Stimulated activated CD8-positive, alpha-beta memory T cell treated with anti-CD3 and anti-CD28 coated beads, Interleukin-12 subunit alpha, Interleukin-12 subunit beta, amount 100 ng/mL, for 1 hour (primary cell): ENCODE data around the gene ZNRF2.

Source experiments
- DNase-seq: peaks from one replicate; pipeline ENCODE4 v3.0.0-alpha.2; 2020; ENCODE audit warnings: low read depth

ZNRF2 gene

GRCh38 chr7:30284298-30285066 is at the start of gene ZNRF2:
Gene ZNRF2, plus strand, starts transcription at chr7:30284597. Its CDS starts 761 bp downstream, at chr7:30285358.
- peak; percentile 96 for DNase-seq

- no peak for DNase-seq
Measured at GRCh38 chr7:30237271-30237695, 47.1 kb upstream of the ZNRF2 start.

- no peak for DNase-seq
Measured at GRCh38 chr7:30238721-30239441, 45.5 kb upstream of the ZNRF2 start.

- DNase-seq, result no peak
Measured at GRCh38 chr7:30240106-30240800, 44.1 kb upstream of the ZNRF2 start.

GRCh38 chr7:30241767-30242166 is 42.6 kb upstream of the ZNRF2 start:
- DNase-seq, result no peak

GRCh38 chr7:30244340-30244739 is 40.1 kb upstream of the ZNRF2 start:
- no peak for DNase-seq

- DNase-seq, result no peak
Measured at GRCh38 chr7:30245913-30246312, 38.5 kb upstream of the ZNRF2 start.

- no peak for DNase-seq
Measured at GRCh38 chr7:30246392-30246791, 38.0 kb upstream of the ZNRF2 start.

- no peak for DNase-seq
Measured at GRCh38 chr7:30247541-30248401, 36.6 kb upstream of the ZNRF2 start.

GRCh38 chr7:30249316-30249715 is 35.1 kb upstream of the ZNRF2 start:
- DNase-seq, result no peak

GRCh38 chr7:30249986-30250774 is 34.2 kb upstream of the ZNRF2 start:
- DNase-seq, result no peak

- no peak for DNase-seq
Measured at GRCh38 chr7:30251708-30252329, 32.6 kb upstream of the ZNRF2 start.

GRCh38 chr7:30252885-30253795 is 31.3 kb upstream of the ZNRF2 start:
- DNase-seq, result no peak

- DNase-seq, result no peak
Measured at GRCh38 chr7:30253796-30254165, 30.6 kb upstream of the ZNRF2 start.

GRCh38 chr7:30254248-30254647 is 30.1 kb upstream of the ZNRF2 start:
- no peak for DNase-seq

- DNase-seq, result no peak
Measured at GRCh38 chr7:30254717-30255063, 29.7 kb upstream of the ZNRF2 start.

GRCh38 chr7:30255064-30255769 is 29.2 kb upstream of the ZNRF2 start:
- DNase-seq, result no peak

GRCh38 chr7:30256349-30256858 is 28.0 kb upstream of the ZNRF2 start:
- no peak for DNase-seq

GRCh38 chr7:30260246-30260768 is 24.1 kb upstream of the ZNRF2 start:
- no peak for DNase-seq
